ENCODE results near the gene POLR2B. TPM values are rescaled to one million over a fixed set of nuclear protein-coding genes. Genes with fewer than 3 reads are reported as not detected.

The POLR2B gene
- total RNA-seq, 2 experiments from 2014 or later: 119 TPM

- no peak for DNase-seq
- Mint-ChIP-seq H3K4me3 (no peak overlapping the region), H3K9me3 (no peaks in the 10 kb centered on the region), H3K36me3 (ENCODE audit: low read depth) (peaks cover 16% of the 10 kb centered on the region), H3K4me1 (ENCODE audit: low read depth) (no peaks in the 10 kb centered on the region), H3K27ac (no peak overlapping the region), H3K27me3 (no peaks in the 10 kb centered on the region)
- intact Hi-C loops (cut with micrococcal nuclease): no loop called here
- ChIA-PET CTCF (no interaction called here), POLR2A (no interaction called here)
- ATAC-seq: no peak
- no peak for TF ChIP-seq CTCF (IDR thresholded peaks at IDR 0.05)
Measured at GRCh38 chr4:56959100-56959499, 19.6 kb upstream of the POLR2B start.

- H3K36me3 Mint-ChIP-seq (ENCODE audit: low read depth): peaks cover 29% of the 10 kb centered on the region
- intact Hi-C loops (cut with micrococcal nuclease): no loop called here
- H3K27ac Mint-ChIP-seq: peak overlapping the region; percentile 50
- no peaks in the 10 kb centered on the region for H3K9me3 Mint-ChIP-seq
- DNase-seq (no peak), ATAC-seq (no peak)
- H3K4me1 Mint-ChIP-seq (ENCODE audit: low read depth): no peaks in the 10 kb centered on the region
- H3K4me3 Mint-ChIP-seq: no peak overlapping the region
- no peaks in the 10 kb centered on the region for H3K27me3 Mint-ChIP-seq
- TF ChIP-seq CTCF (IDR thresholded peaks at IDR 0.05): no peak
- POLR2A ChIA-PET: interaction anchor here (0.8 kb wide), 1 partner anchor 11 kb away, joined by 3 read pairs; no protein-coding TSS in a partner anchor
- CTCF ChIA-PET: interaction anchor here (0.8 to 1.4 kb wide), 6 partner anchors 13 to 55 kb away, joined by 3 to 5 read pairs (median 4); partner anchors contain the start of gene NOA1
Measured at GRCh38 chr4:56961107-56961500, 17.6 kb upstream of the POLR2B start.

- ChIA-PET CTCF (no interaction called here), POLR2A (no interaction called here)
- ATAC-seq (no peak), DNase-seq (no peak)
- peaks cover 19% of the 10 kb centered on the region for H3K9me3 Mint-ChIP-seq
- H3K36me3 Mint-ChIP-seq (ENCODE audit: low read depth): peaks cover 69% of the 10 kb centered on the region
- no peak for TF ChIP-seq CTCF (IDR thresholded peaks at IDR 0.05)
- peak overlapping the region; percentile 73 for H3K27ac Mint-ChIP-seq
- no peaks in the 10 kb centered on the region for H3K27me3 Mint-ChIP-seq
- H3K4me3 Mint-ChIP-seq: no peak overlapping the region
- H3K4me1 Mint-ChIP-seq (ENCODE audit: low read depth): peaks cover 41% of the 10 kb centered on the region
- intact Hi-C loops (cut with micrococcal nuclease): no loop called here
Measured at GRCh38 chr4:56971383-56971782, 7.3 kb upstream of the POLR2B start.

- TF ChIP-seq CTCF (IDR thresholded peaks at IDR 0.05): no peak
- intact Hi-C loops (cut with micrococcal nuclease): no loop called here
- ATAC-seq: peak; percentile 38
- peaks cover 66% of the 10 kb centered on the region for H3K36me3 Mint-ChIP-seq (ENCODE audit: low read depth)
- CTCF ChIA-PET: no interaction called here
- DNase-seq: no peak
- peaks cover 19% of the 10 kb centered on the region for H3K9me3 Mint-ChIP-seq
- POLR2A ChIA-PET: interaction anchor here (1.2 kb wide), 1 partner anchor 12 kb away, joined by 3 read pairs; no protein-coding TSS in a partner anchor
- H3K4me1 Mint-ChIP-seq (ENCODE audit: low read depth): peaks cover 41% of the 10 kb centered on the region
- H3K4me3 Mint-ChIP-seq: no peak overlapping the region
- H3K27ac Mint-ChIP-seq: peak overlapping the region; percentile 37
- H3K27me3 Mint-ChIP-seq: no peaks in the 10 kb centered on the region
Measured at GRCh38 chr4:56972389-56972788, 6.3 kb upstream of the POLR2B start.

GRCh38 chr4:56972809-56973208 lies 5.9 kb upstream of the POLR2B start:
- no peak for TF ChIP-seq CTCF (IDR thresholded peaks at IDR 0.05)
- H3K36me3 Mint-ChIP-seq (ENCODE audit: low read depth): peaks cover 63% of the 10 kb centered on the region
- DNase-seq (no peak), ATAC-seq (peak; percentile 6)
- H3K27me3 Mint-ChIP-seq: no peaks in the 10 kb centered on the region
- ChIA-PET CTCF (no interaction called here), POLR2A (interaction anchor here (1.2 kb wide), 1 partner anchor 12 kb away, joined by 3 read pairs; no protein-coding TSS in a partner anchor)
- intact Hi-C loops (cut with micrococcal nuclease): no loop called here
- H3K9me3 Mint-ChIP-seq: peaks cover 19% of the 10 kb centered on the region
- peaks cover 41% of the 10 kb centered on the region for H3K4me1 Mint-ChIP-seq (ENCODE audit: low read depth)
- no peak overlapping the region for H3K4me3 Mint-ChIP-seq
- peak overlapping the region; percentile 37 for H3K27ac Mint-ChIP-seq
